HG03342 (cell line): ENCODE data around the gene TAGLN2.

ENCODE experiments used
- ATAC-seq: cut with Tn5 transposase; IDR thresholded peaks from one replicate; pipeline ENCODE4 v1.9.1; 2021; ENCODE audit warnings: mild to moderate bottlenecking, moderate library complexity; ENCODE audit not compliant: unreplicated experiment

Gene TAGLN2

DNA sequence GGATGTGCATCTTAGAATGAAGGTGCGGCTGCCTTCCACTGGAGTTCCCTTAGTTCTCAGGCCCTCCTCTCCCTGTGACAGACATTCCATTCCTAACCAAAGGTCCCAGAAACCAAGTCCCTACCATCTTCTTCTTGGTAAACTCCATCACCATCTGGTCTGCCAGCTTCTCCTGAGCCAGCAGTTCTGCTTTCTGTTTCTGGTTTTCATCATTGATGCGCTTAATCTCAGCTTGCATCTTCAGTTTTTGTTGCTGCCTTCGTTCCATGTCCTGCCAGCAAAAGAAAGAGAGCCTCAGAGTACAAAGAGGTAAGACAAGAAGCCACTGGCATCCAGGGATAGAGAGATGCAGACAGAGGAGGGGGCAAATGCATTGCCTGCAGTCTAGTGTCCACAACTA is 44.9 kb downstream of the TAGLN2 start:
- ATAC-seq = no peak

DNA sequence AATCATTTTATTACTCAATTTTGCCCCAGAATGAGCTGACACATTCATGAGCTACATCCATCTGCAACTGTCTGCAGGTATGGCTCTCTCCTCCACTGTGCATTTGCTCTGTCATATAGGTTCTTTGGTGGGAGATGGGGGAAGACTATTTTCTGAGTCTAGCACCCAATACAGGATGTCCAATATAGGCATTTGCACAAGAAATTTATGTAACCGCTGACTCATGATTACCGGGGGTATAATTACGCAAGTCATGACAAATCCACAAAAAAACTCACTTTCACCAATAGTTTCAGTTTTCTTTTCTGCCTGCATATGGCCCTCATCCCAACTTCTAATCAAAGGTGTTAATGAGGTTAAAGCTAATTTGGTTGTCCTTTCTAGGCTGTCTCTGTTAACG is 45.3 kb downstream of the TAGLN2 start:
- ATAC-seq = no peak

DNA sequence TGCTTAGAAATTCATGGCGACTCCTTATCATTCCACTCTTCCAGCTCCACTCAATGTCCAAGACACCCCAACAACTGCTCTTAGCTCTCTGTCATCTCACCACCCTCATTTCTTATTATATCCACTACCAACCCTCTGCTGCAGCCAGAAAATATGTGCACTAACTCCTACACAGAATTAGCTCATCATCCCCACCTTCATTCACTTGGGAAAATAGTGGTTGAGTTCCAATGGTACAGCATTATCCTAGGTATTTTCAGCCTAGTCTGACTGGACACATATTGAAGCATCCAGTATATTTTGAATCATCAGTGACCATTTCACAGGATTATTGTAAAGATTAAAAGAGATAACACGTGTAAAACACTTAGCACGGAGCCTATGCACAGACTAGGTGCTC is 46.2 kb downstream of the TAGLN2 start:
- ATAC-seq = no peak

DNA sequence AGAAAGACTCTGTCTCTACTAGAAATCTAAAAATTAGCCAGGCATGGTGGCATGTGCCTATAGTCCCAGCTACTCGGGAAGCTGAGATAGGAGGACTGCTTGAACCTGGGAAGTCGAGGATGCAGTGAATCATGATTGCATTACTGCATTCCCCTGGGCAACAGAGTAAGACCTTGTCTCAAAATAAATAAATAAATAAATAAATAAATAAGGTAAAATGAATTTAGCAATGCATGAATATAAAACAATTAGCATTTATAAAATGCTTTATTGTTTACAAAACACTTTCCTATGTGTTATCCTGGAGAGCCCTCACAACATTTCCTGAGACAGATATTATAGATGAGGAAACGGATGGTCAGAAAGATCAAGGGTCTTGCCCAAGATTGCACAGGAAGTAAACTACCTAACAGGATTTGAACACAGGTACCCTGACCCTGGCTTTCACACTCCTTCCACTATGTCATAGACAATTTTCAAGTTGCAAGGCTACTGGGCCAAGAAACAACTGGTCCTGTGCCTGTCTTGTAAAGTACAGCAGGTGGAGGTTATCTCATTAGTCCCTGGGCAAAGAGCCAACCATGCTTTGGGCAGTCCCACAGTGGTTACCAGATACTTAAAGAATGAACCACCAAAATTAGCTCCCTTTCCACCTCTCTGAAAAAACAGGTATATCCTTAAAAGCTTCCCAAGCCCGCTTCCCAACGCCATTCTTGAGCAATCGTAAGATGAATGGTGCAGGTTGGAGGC is 47.4 kb downstream of the TAGLN2 start:
- no peak for ATAC-seq

DNA sequence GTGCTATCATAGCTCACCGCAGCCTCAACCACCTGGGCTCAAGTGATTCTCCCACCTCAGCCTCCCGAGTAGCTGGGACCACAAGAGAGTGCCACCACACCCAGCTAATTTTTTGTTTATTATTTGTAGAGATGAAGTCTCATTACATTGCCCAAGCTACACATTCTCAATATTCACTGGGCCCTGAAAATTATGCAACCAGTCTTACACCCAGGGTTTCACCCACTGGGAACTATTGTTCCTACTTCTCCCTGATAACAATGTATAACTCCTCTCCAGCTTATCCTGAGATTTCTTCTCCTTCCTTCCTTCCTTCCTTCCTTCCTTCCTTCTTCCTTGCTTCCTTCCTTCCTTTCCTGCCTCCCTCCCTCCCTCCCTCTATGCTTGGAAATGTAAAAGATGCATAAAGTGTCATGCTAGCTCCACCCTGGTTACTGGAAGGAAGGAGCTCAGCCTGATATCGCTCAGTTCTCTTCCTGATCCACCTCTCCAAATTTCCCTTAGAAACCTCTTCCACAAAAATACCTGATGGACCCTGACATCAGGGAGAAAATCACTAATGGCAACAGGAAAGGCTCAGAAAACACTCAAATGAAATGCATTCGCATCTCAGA is 51.7 kb downstream of the TAGLN2 start:
- no peak for ATAC-seq

DNA sequence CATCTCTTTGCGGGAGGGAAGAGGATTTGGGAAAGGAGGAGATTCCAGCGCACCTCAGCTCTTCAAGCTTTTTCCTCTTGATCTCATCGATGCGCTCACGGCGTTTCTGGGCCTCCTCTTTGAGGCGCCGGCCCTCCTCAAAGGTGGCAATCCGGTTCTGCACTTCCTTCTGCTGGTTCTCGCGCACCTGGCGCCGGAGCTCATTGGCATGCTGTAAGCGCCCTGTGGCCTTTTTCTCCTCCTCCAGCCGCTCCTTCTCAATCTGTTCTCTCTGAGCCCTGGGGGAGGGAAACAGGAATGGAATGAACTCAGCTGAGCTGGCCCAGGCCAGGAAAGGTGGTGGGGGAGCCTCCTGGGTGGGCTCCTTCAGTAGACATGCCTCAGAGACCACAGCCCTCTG is 52.4 kb downstream of the TAGLN2 start:
- ATAC-seq = no peak

DNA sequence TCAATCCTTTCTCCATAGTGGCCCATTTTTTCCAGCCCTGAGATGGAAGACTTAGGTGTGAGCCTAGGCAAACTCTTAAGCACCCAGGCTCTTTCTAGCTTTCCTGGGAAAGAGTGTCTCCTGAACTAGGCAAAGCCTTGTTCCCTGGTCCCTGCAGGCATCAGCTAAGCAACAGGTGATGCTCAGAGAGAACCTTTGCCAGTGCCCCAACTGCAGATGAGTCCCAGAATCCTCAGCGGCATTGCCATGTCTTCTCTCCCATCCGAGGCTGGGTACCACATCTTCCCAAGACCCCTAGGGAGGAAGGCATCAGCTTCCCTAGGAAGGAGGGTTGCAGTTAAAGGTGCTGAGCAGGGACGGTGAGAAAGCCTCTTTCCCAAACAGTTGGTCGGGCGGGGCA is 54.6 kb downstream of the TAGLN2 start:
- no peak for ATAC-seq

DNA sequence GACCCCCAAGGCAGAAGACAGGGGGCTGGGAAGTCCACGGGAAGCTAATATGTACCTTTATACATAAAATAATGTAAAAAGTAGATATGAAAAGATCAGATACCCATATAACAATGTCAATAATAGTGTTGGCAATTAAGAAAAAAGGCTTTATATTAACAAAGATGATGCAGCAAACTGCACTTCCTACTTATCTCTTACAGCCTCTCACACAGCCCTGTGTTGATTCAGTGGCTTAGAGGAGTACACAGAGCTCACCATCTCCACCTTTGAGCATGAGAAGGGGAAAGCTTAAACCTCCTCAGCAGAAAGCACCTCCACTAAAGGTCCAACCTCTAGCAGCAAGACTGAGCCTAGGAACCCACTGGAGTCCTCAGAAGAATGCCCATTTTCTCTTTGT is 55.7 kb downstream of the TAGLN2 start:
- no peak for ATAC-seq

DNA sequence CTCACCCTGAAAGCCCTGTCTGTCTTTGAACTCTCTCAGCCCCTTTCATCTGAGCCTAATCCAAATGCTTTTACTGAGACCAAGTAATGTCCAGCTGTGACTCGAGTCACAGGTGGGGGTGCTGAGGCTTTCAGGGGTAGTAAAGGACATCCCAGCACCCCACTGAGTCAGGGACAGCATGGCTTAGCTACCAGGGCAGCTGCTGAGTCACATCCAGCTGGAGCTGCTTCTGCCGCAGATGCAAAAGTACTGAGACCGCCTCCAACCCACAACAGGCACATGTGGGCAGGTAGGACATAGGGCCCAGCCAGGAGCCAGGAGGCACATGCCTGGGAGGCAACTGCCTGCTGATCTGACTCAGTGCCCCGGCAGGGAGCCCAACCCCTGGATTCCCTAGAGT is 56.1 kb downstream of the TAGLN2 start:
- ATAC-seq = no peak

DNA sequence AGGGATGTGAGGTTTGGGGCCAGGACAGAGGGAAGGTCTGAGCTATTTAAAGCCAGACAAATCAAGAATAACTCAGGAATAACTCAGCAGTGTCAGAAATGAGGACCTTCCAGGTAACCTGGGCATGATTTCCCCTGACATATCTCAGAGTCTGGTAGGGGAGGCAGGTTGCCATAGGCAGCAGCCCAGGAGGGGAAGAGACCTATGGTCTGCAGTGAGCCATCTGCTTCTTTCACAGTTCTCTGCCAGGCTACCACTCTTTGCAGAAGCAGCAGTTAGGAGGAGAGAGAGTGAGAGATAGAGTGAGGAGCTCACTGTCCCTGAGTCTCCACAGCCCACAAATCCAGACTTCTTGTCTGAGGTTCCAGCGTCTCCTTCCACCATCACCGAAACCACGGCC is 56.5 kb downstream of the TAGLN2 start:
- ATAC-seq = no peak
